GM12891 (cell line): ENCODE measurements around the gene DBNL.

Source experiments
- DNase-seq: peaks from one replicate; pipeline ENCODE4 v3.0.0; 2011; ENCODE audit warnings: low spot score; ENCODE audit not compliant: insufficient read length
- FAIRE-seq: peaks from 2 replicates; lab custom pipeline; 2011; peaks lifted over from hg19 to GRCh38; lab: Jason Lieb, UNC
- PAX5 ChIP-seq: IDR thresholded peaks from 2 replicates; pipeline ENCODE4 v1.6.1; 2011; ENCODE audit warnings: low read length, moderate library complexity, mild to moderate bottlenecking; ENCODE audit not compliant: insufficient read depth, severe bottlenecking
- POLR2A ChIP-seq: IDR thresholded peaks from 2 replicates; pipeline ENCODE4 v1.6.1; 2011; ENCODE audit warnings: low read depth, low read length, control low read depth
- POLR2AphosphoS5 ChIP-seq: IDR thresholded peaks from 2 replicates; pipeline ENCODE4 v1.6.1; 2011; ENCODE audit warnings: low read depth, low read length, control low read depth
- POU2F2 ChIP-seq: IDR thresholded peaks from 2 replicates; pipeline ENCODE4 v1.6.1; 2011; ENCODE audit warnings: low read depth, mild to moderate bottlenecking, control low read depth, low read length, moderate library complexity
- SPI1 ChIP-seq: IDR thresholded peaks from 2 replicates; pipeline ENCODE4 v1.6.1; 2011; ENCODE audit warnings: low read depth, low read length, control low read depth
- TAF1 ChIP-seq: IDR thresholded peaks from 2 replicates; pipeline ENCODE4 v1.6.1; 2011; ENCODE audit warnings: low read depth, low read length, control low read depth

DBNL gene

DNA sequence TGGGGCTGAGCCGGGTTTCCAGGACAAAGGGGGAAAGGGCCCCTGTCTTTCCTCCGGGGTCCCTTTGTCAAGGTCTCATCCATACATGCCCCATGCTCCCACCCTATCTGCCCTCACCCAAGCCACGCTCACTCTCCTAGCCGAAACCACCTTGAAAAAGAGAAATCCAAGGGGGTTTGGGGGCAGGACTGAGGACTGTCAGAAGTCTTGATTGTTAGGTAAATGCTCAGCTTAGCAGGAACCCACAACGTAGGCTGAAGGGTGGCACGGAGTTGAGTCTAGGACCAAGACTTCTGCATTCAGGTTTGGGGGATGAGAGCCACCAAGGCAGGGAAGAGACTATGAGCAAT lies 21.6 kb downstream of the DBNL start:
- peak; percentile 10; the same call in 1 of the 2 replicates for TF ChIP-seq POLR2AphosphoS5
- TF ChIP-seq PAX5 = no peak
- FAIRE-seq (no peak), DNase-seq (no peak)

DNA sequence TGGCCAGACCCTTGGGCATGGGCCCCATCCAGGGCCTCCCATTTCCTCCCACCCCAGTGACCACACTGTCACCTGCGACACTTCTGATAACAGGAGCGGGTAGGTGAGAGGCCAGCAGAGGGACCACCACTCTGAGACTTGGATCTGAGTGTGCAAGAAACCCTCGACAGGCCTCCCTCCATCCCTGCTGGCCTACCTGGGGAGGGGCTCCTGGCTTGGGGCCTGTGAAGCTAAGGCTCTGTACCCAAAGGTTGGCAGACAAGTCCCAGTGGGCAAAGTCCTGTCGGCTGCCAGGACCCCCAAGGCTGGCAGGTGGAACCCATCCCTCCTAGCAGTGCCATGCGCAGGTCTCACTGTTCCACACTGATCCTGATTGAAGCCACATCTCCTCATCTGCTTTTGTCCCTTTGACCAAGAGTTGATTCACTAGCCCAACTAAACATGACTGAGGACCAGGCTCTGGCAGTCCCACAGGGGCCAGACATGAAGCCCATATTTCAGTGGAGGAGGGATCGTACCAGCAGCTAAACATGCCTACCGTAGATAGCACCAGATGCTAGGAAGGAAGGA lies 22.1 kb downstream of the DBNL start:
- FAIRE-seq (peak; percentile 20), DNase-seq (no peak)
- no peak for TF ChIP-seq PAX5
- no peak for TF ChIP-seq TAF1
- TF ChIP-seq POLR2AphosphoS5 = no peak; the same call in none of the 2 replicates
- TF ChIP-seq SPI1 = no peak
- no peak; the same call in 1 of the 2 replicates for TF ChIP-seq POU2F2
- no peak for TF ChIP-seq POLR2A

GRCh38 chr7:44067064-44067951 lies 22.8 kb downstream of the DBNL start:
- TF ChIP-seq POU2F2 = peak; percentile 53
- TF ChIP-seq POLR2A = no peak; the same call in 1 of the 2 replicates

DNA sequence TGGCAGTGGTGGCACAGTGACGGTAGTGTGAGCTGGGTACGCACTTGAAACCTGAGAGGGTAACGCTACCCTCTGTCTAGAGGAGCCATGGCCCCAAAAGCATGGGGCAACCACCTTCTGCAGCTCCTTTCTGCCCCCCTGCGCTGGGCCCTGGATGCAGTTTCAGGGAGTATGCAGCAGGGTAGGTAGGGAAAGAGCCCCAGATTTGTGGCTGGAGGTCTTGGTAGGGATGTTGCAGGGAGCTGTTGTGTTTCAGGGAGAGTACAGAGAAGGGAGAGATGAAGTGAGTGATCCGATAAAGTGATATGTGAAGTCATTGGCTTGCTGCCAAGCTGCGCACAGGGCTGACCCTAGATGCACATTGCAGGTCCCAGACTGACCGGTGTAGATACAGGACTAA lies 23.6 kb downstream of the DBNL start:
- peak; percentile 58; the same call in 1 of the 2 replicates for TF ChIP-seq POLR2AphosphoS5
- TF ChIP-seq PAX5 = no peak
- no peak for DNase-seq

More at GRCh38 chr7:44067064-44067951, 22.8 kb downstream of the DBNL start:
- FAIRE-seq (peak; percentile 60), DNase-seq (no peak)

DNA sequence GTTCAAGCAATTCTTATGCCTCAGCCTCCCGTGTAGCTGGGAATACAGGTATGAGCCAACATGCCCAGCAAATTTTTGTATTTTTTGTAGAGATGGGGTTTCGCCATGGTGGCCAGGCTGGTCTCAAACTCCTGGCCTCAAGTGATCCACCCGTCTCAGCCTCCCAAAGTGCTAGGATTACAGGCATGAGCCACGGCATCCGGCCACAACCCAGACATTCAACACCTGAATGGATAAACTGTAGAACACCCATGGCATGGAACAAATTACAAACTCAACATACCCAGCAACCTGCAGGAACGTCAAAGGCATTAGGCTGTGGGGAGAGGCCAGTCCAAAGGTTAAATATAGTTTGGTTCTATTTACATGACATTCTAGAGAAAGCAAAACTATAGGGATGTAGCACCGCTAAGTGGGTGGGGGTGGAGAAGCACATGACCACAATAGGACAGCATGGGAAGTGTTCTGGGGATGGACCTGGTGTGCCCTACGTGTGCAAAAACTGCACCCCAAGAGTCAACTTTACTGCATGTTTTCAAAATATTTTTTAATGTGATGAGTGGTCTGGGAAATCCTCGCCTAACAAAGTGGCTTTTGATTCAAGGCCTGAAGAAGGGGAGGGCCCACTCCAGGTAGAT lies 27.3 kb downstream of the DBNL start:
- no peak for DNase-seq
- FAIRE-seq = peak; percentile 66
- no peak for TF ChIP-seq POLR2AphosphoS5
- TF ChIP-seq SPI1 = no peak
- TF ChIP-seq POLR2A = no peak
- no peak for TF ChIP-seq TAF1
- no peak for TF ChIP-seq PAX5
- TF ChIP-seq POU2F2 = no peak; the same call in 1 of the 2 replicates

More for the DNA sequence above, 23.6 kb downstream of the DBNL start:
- peak; percentile 28 for FAIRE-seq

DNA sequence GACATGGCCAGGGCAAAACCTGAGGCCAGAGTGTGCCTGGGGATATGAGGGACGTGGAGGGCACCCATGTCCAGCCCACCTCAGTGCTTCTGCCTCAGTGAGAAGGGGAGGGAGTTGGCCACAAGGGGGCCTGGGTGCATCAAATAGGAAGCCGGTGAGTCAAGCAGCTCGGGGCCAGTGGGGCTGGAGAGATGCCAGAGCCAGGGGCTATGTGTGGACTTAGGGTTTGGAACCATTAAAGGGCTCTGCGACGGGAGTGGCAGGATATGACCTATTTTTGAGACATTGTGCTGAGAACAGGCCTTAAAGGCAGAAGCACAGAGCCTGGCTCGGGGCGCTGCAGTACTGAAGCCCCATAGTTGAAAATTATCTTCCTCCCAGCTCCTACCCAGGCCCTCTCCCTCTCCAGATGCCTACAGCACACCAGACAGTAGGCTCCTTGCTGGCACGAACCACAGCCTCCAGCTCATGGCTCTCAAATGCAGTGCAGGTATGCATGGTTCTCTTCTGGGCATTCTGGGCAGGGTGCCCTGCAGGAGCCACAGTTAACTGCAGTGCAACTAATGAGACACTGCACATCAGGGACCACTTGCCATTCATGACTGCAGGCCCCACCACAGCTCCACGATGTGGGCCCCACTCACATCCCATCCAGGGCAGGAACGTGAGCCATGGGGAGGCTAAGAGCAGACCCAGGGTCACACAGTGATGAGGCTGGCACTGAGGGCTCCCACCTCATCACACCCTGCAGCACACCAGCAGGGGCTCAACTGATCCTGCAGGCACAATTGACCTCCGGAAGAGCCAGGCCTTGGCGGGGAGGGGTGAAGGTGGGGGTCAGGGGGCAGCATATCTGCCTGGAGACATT lies 28.1 kb downstream of the DBNL start:
- FAIRE-seq (peak; percentile 23), DNase-seq (peak; percentile 53)

DNA sequence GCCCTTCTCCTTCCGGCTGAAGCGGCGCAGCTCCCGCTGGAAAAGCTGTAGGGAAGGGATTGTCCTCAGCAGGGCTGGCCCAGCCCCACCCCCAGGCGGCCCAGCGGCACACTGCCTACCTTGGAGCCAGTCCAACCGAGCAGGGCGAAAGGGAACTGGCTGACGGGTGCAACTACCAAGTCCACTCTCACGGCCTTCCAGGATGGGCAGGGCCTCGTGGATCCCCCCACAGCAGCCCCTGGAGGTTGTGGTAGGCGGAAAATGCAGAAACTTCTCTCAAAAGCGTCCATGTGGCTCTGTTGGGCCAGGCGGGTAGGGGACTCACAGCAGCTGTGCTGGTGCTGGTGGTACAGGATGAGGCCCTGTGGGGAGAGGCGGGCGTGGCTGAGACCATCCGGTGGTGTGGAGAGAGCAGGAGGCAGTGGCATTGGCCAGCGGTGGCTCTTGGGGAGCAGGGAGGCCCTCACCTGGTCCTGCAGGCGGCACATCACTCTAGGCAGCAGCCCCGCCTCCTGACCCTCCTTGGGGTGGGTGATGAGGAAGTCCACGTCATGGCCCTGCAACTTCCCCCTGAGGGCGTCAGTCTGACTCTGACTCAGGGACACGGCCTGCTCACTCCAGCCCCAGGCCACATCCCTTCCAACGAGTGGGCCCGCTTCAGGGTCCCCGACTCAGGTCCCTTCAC lies 29.3 kb downstream of the DBNL start:
- TF ChIP-seq POU2F2 (no peak), TAF1 (no peak), POLR2AphosphoS5 (0 out of 2 replicates have a peak, but pooled peaks have one; percentile 40), POLR2A (peak; percentile 67), PAX5 (no peak), SPI1 (peak; percentile 69)
- peak; percentile 76 for DNase-seq
- peak; percentile 63 for FAIRE-seq

More for the DNA sequence above, 28.1 kb downstream of the DBNL start:
- TF ChIP-seq POU2F2 (peak; percentile 67; the same call in 1 of the 2 replicates), POLR2AphosphoS5 (peak; percentile 64), PAX5 (no peak), POLR2A (peak; percentile 51; the same call in 1 of the 2 replicates), SPI1 (no peak)

DNA sequence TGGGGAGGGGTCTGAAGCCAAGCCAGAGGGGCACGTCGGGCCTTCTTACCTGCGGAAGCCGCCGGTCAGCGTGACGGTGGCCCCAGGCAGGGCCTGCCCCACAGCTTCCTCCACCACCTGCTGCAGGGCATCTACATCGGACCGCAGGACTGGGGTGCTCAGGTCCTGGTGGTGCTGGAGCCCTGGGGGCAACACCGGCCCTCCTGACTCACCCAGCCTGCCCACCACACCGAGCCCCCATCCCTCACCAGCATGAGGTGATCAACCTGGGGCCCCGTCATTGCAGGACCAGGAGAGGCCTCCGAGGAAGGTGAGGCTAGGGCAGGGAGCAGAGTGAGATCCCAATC lies 29.8 kb downstream of the DBNL start:
- no peak for DNase-seq
- TF ChIP-seq PAX5 = no peak
- TF ChIP-seq TAF1 = no peak
- no peak for TF ChIP-seq POLR2A
- TF ChIP-seq POLR2AphosphoS5 = no peak
- no peak for TF ChIP-seq POU2F2
- no peak for TF ChIP-seq SPI1
- no peak for FAIRE-seq

DNA sequence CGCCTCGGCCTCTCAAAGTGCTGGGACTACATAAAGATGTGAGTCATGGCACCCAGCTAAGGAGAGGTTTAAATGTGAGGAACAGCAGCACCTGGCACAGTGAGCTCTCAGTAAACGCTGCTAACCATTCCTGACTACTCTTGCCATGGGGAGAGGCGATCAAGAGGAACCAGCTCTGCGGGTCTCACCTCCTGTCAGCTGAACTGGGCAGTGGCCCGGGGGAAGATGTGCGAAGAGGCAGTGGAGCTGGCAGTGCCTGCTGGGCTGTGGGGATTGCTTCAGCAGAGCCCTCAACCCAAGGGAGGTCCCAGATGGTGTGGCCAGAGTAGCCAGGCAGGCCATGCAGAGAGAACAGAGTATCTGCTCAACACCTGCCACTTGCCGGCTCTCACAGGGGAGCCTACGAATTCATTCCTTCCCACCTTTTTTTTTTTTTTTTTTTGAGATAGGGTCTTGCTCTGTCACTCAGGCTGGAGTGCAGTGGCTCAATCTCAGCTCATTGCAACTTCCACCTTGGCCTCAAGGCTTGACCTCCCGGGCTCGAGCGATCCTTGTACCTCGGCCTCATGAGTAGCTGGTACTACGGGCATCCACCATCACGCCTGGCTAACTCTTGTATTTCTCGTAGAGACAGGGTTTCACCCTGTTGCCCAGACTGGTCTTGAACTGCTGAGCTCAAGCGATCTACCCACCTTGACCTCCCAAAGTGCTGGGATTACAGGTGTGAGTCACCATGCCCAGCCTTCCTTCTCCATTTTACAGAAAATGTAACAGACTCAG lies 31.0 kb downstream of the DBNL start:
- DNase-seq (no peak), FAIRE-seq (no peak)
- no peak for TF ChIP-seq POLR2AphosphoS5
- TF ChIP-seq PAX5 = no peak
- no peak for TF ChIP-seq POU2F2
- TF ChIP-seq TAF1 = no peak
- TF ChIP-seq POLR2A = no peak
- no peak for TF ChIP-seq SPI1
